ENCODE results near the gene TMEM225.
"Not testable (repeated sequence)": the region's sequence is repeated elsewhere in the genome, so short reads cannot be mapped to it uniquely, and the experiment has no call there.

The TMEM225 gene

GRCh38 chr11:123885570-123885969 is at the start of gene TMEM225:
Gene TMEM225 (minus strand): TSS chr11:123885670. CDS start chr11:123885425, 245 bp downstream.
- no peak for DNase-seq (ENCODE audit: low read depth in 2 of 3, low spot score in 1 of 3)

GRCh38 chr11:123924027-123924426 is 38.6 kb upstream of the TMEM225 start:
- no peak for DNase-seq (ENCODE audit: low read depth in 2 of 3, low spot score in 1 of 3)

- DNase-seq (ENCODE audit: low read depth in 2 of 3, low spot score in 1 of 3) = no peak
Measured at GRCh38 chr11:123920943-123921342, 35.5 kb upstream of the TMEM225 start.

- no peak for DNase-seq (ENCODE audit: low read depth in 2 of 3, low spot score in 1 of 3)
Measured at GRCh38 chr11:123905826-123906225, 20.4 kb upstream of the TMEM225 start.

GRCh38 chr11:123904932-123905331 is 19.5 kb upstream of the TMEM225 start:
- no peak for DNase-seq (ENCODE audit: low read depth in 2 of 3, low spot score in 1 of 3)

GRCh38 chr11:123903932-123904331 is 18.5 kb upstream of the TMEM225 start:
- DNase-seq (ENCODE audit: low read depth in 2 of 3, low spot score in 1 of 3) = no peak

- DNase-seq (ENCODE audit: low read depth in 2 of 3, low spot score in 1 of 3) = no peak
Measured at GRCh38 chr11:123901867-123902266, 16.4 kb upstream of the TMEM225 start, which contains the start of gene OR8D4. Gene OR8D4 (plus strand): TSS chr11:123902167. CDS start chr11:123906432, 4,265 bp downstream.

GRCh38 chr11:123899792-123900191 is 14.3 kb upstream of the TMEM225 start:
- no peak for DNase-seq (ENCODE audit: low read depth in 2 of 3, low spot score in 1 of 3)

- no peak for DNase-seq (ENCODE audit: low read depth in 2 of 3, low spot score in 1 of 3)
Measured at GRCh38 chr11:123892031-123892430, 6.6 kb upstream of the TMEM225 start.

- DNase-seq (ENCODE audit: low read depth in 2 of 3, low spot score in 1 of 3) = no peak
Measured at GRCh38 chr11:123880912-123881311, 4.6 kb downstream of the TMEM225 start.

- DNase-seq (ENCODE audit: low read depth in 2 of 3, low spot score in 1 of 3) = not testable (repeated sequence)
Measured at GRCh38 chr11:123867795-123868194, 17.7 kb downstream of the TMEM225 start.

- not testable (repeated sequence) for DNase-seq (ENCODE audit: low read depth in 2 of 3, low spot score in 1 of 3)
Measured at GRCh38 chr11:123865293-123865692, 20.2 kb downstream of the TMEM225 start.

- DNase-seq (ENCODE audit: low read depth in 2 of 3, low spot score in 1 of 3) = no peak
Measured at GRCh38 chr11:123859731-123860130, 25.7 kb downstream of the TMEM225 start.

GRCh38 chr11:123856444-123856843 is 29.0 kb downstream of the TMEM225 start:
- no peak for DNase-seq (ENCODE audit: low read depth in 2 of 3, low spot score in 1 of 3)

GRCh38 chr11:123853038-123853437 is 32.4 kb downstream of the TMEM225 start:
- no peak for DNase-seq (ENCODE audit: low read depth in 2 of 3, low spot score in 1 of 3)

GRCh38 chr11:123852321-123852720 is 33.1 kb downstream of the TMEM225 start:
- DNase-seq (ENCODE audit: low read depth in 2 of 3, low spot score in 1 of 3) = no peak

- no peak for DNase-seq (ENCODE audit: low read depth in 2 of 3, low spot score in 1 of 3)
Measured at GRCh38 chr11:123851110-123851509, 34.4 kb downstream of the TMEM225 start.

GRCh38 chr11:123841174-123841573 is 44.3 kb downstream of the TMEM225 start:
- DNase-seq (ENCODE audit: low read depth in 2 of 3, low spot score in 1 of 3) = no peak

GRCh38 chr11:123839131-123839530 is 46.3 kb downstream of the TMEM225 start:
- DNase-seq (ENCODE audit: low read depth in 2 of 3, low spot score in 1 of 3) = no peak

- no peak for DNase-seq (ENCODE audit: low read depth in 2 of 3, low spot score in 1 of 3)
Measured at GRCh38 chr11:123838659-123839058, 46.8 kb downstream of the TMEM225 start.

- no peak for DNase-seq (ENCODE audit: low read depth in 2 of 3, low spot score in 1 of 3)
Measured at GRCh38 chr11:123838199-123838598, 47.3 kb downstream of the TMEM225 start.

GRCh38 chr11:123833095-123833494 is 52.4 kb downstream of the TMEM225 start:
- DNase-seq (ENCODE audit: low read depth in 2 of 3, low spot score in 1 of 3) = no peak

All from stimulated activated CD4-positive, alpha-beta T cell treated with anti-CD3 and anti-CD28 coated beads, Interleukin-12 subunit alpha, Interleukin-12 subunit beta, amount 100 ng/mL, for 48 hours (primary cell).